Vagina (tissue), 2 donors: ENCODE data around the gene DNMT3A. TPM values are rescaled to one million over a fixed set of nuclear protein-coding genes. Genes with fewer than 3 reads are reported as not detected.

Experiments
- DNase-seq, 2 donors: peaks; one replicate each; pipeline ENCODE4 v3.0.0-alpha.2; 2017; ENCODE audit errors: extremely low spot score in 2 of 2
- H3K27ac ChIP-seq: fragments of 200-600 bp; sonication (generic); one replicate; pipeline ENCODE4 v1.5.1; 2019
- H3K27me3 ChIP-seq: fragments of 200-600 bp; sonication (generic); one replicate; pipeline ENCODE4 v1.5.1; 2019
- H3K36me3 ChIP-seq, 2 donors: fragments of 200-600 bp; sonication (generic); one replicate each; pipeline ENCODE4 v1.5.1; 2017 to 2019
- H3K4me1 ChIP-seq: fragments of 200-600 bp; sonication (generic); one replicate; pipeline ENCODE4 v1.5.1; 2019
- H3K4me3 ChIP-seq, 2 donors: fragments of 200-600 bp; sonication (generic); 1 replicate in 1 of 2; 2 replicates in 1 of 2; pipeline ENCODE4 v1.5.1; 2016 to 2019
- H3K9me3 ChIP-seq: fragments of 200-600 bp; sonication (generic); one replicate; pipeline ENCODE4 v1.5.1; 2019
- POLR2A ChIP-seq, 2 donors: fragments of 450-650 bp; IDR thresholded peaks; one replicate each; pipeline ENCODE4 v1.6.1; 2017; ENCODE audit warnings: antibody characterized with exemption in 2 of 2, mild to moderate bottlenecking in 2 of 2, moderate library complexity in 2 of 2
- POLR2AphosphoS5 ChIP-seq, 2 donors: sonication (generic); formaldehyde crosslinking; IDR thresholded peaks; one replicate each; pipeline ENCODE4 v1.9.0; 2017; ENCODE audit warnings: antibody characterized with exemption in 2 of 2, mild to moderate bottlenecking in 2 of 2, low read depth in 1 of 2; ENCODE audit not compliant: insufficient read depth in 1 of 2
- intact Hi-C: fragments of 100-400 bp; cut with DNase I; formaldehyde crosslinking; loops from one replicate; pipeline ENCODE4 v1.15.1; 2023
- total RNA-seq: library from RNA; depleted of rRNA; stranded (reverse); fragments of >200 nt; gene quantifications from one replicate; pipeline ENCODE4 v1.2.3, GENCODE V29; 2016
- TF ChIP-seq, protein P1 (sequence below), 3 experiments: fragments of 450-650 bp in 2 of 3; fragments of 200-600 bp in 1 of 3; sonication (generic) in 1 of 3; IDR thresholded peaks; one replicate each; pipeline ENCODE4 v1.5.1; 2017 to 2019; ENCODE audit warnings: antibody characterized with exemption in 3 of 3, mild to moderate bottlenecking in 2 of 3, moderate library complexity in 2 of 3

The DNMT3A gene
- total RNA-seq, 1 donor from 2014 or later, result 28.0 TPM

DNA sequence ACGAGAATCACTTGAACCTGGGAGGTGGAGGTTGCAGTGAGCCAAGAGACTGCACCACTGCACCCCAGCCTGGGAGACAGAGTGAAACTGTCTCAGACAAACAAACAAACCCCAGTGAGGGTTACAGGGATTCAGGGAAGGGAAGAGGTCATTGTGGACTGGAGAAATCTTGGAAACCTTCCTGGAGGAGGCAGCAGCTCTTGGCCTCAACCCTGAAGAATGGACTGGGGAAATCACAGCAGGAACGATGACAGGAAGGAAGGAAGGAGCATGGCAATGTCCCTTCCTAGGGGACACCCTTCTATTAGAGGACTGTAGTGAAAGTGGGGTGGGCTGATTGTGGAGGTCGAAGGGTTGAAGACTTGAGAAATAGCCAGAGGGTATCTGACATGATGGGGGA is 72.5 kb downstream of the DNMT3A start:
- H3K36me3 ChIP-seq, result peaks cover 0 to 26% of the 10 kb centered on the region in 2 donors

DNA sequence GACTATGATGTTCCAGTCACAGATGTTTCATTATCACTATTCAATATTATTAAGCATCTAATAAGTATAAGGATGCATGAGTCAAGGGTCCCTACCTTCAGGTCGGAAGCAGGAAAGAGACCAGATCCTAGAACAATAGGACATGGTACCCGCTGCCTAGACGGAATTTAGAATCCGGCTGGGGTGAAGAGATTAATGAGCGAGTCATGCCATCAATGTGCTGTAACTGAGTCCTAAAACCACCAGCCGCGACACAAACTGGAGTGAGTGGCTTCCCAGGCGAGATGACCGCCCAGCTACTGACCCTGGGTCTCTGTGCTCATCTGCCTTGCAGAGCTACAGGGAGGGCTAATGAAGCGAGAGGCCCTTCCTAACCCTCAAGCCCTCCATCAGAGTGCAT is 73.6 kb downstream of the DNMT3A start:
- DNase-seq, result no peak
- TF ChIP-seq, protein P1, sequence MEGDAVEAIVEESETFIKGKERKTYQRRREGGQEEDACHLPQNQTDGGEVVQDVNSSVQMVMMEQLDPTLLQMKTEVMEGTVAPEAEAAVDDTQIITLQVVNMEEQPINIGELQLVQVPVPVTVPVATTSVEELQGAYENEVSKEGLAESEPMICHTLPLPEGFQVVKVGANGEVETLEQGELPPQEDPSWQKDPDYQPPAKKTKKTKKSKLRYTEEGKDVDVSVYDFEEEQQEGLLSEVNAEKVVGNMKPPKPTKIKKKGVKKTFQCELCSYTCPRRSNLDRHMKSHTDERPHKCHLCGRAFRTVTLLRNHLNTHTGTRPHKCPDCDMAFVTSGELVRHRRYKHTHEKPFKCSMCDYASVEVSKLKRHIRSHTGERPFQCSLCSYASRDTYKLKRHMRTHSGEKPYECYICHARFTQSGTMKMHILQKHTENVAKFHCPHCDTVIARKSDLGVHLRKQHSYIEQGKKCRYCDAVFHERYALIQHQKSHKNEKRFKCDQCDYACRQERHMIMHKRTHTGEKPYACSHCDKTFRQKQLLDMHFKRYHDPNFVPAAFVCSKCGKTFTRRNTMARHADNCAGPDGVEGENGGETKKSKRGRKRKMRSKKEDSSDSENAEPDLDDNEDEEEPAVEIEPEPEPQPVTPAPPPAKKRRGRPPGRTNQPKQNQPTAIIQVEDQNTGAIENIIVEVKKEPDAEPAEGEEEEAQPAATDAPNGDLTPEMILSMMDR (IDR thresholded peaks at IDR 0.05), result no peak
- no peak for TF ChIP-seq POLR2A (IDR thresholded peaks at IDR 0.05)
- no peak for TF ChIP-seq POLR2AphosphoS5 (IDR thresholded peaks at IDR 0.05; ENCODE audit: insufficient read depth in 1 of 2, low read depth in 1 of 2)
- H3K9me3 ChIP-seq, result no peaks in the 10 kb centered on the region
- no peak overlapping the region for H3K27ac ChIP-seq
- H3K4me3 ChIP-seq, result no peak overlapping the region
- intact Hi-C loops, result no loop called here
- H3K27me3 ChIP-seq, result no peaks in the 10 kb centered on the region
- peaks cover 6% of the 10 kb centered on the region for H3K4me1 ChIP-seq
- peaks cover 0 to 26% of the 10 kb centered on the region in 2 donors for H3K36me3 ChIP-seq

More for the DNA sequence above, 72.5 kb downstream of the DNMT3A start:
- no peak for DNase-seq
- no peaks in the 10 kb centered on the region for H3K27me3 ChIP-seq
- H3K4me1 ChIP-seq, result peaks cover 7% of the 10 kb centered on the region
- intact Hi-C loops, result no loop called here
- H3K4me3 ChIP-seq, result no peak overlapping the region
- H3K9me3 ChIP-seq, result no peaks in the 10 kb centered on the region
- TF ChIP-seq, protein P1 (IDR thresholded peaks at IDR 0.05), result no peak
- TF ChIP-seq POLR2A (IDR thresholded peaks at IDR 0.05) (no peak), POLR2AphosphoS5 (IDR thresholded peaks at IDR 0.05; ENCODE audit: insufficient read depth in 1 of 2, low read depth in 1 of 2) (no peak)
- no peak overlapping the region for H3K27ac ChIP-seq

DNA sequence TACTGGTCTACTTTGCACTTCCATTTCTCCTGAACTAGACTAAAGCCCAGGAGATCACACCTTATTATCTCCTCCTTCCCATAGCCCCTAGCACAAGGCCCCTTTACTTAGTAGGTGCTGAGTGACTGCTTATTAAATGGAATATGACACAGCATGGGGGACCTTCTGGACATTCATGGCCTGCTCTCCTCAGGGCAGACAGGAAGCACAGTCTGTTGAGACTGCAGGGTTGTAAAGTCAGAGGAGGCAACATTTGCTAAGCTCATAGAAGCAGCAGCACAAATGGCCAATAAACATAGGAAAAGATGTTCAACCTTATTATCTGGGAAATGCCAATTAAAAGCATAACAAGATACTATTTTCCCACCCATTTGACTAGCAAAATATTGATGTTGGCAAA is 75.3 kb downstream of the DNMT3A start:
- intact Hi-C loops, result no loop called here

DNA sequence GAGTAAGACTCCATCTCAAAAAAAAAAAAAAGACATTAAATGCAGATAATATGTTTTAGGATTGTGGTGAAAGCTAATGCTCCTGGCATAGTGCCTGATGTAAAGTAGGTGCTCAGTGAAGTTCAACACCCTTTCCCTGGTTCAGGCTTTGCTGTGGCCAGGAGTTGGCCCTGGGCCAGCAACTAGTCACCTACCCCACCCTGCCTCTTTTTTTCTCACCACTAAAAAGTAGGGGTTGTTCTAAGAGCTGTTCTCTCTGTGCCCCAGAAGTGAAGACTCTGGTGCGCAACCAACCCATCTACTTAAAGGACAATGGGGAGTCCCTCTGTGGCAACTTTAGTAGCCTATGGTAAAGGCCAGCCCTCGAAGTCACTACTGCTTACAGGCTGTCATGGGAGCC is 75.9 kb downstream of the DNMT3A start:
- H3K27ac ChIP-seq, result peak overlapping the region; percentile 19
- no peaks in the 10 kb centered on the region for H3K27me3 ChIP-seq
- no peak for DNase-seq
- H3K36me3 ChIP-seq, result peaks cover 0 to 12% of the 10 kb centered on the region in 2 donors
- H3K9me3 ChIP-seq, result no peaks in the 10 kb centered on the region
- intact Hi-C loops, result no loop called here
- no peak for TF ChIP-seq POLR2AphosphoS5 (IDR thresholded peaks at IDR 0.05; ENCODE audit: insufficient read depth in 1 of 2, low read depth in 1 of 2)
- TF ChIP-seq, protein P1 (IDR thresholded peaks at IDR 0.05), result no peak
- no peak for TF ChIP-seq POLR2A (IDR thresholded peaks at IDR 0.05)
- H3K4me1 ChIP-seq, result peaks cover 9% of the 10 kb centered on the region
- H3K4me3 ChIP-seq, result no peak overlapping the region

More for the DNA sequence above, 75.3 kb downstream of the DNMT3A start:
- H3K27me3 ChIP-seq, result no peaks in the 10 kb centered on the region
- no peak overlapping the region for H3K4me3 ChIP-seq
- H3K4me1 ChIP-seq, result peaks cover 9% of the 10 kb centered on the region
- TF ChIP-seq POLR2A (IDR thresholded peaks at IDR 0.05) (no peak), POLR2AphosphoS5 (IDR thresholded peaks at IDR 0.05; ENCODE audit: insufficient read depth in 1 of 2, low read depth in 1 of 2) (no peak)
- TF ChIP-seq, protein P1 (IDR thresholded peaks at IDR 0.05), result no peak
- no peak overlapping the region for H3K27ac ChIP-seq
- H3K9me3 ChIP-seq, result no peaks in the 10 kb centered on the region
- peaks cover 0 to 18% of the 10 kb centered on the region in 2 donors for H3K36me3 ChIP-seq
- no peak for DNase-seq

DNA sequence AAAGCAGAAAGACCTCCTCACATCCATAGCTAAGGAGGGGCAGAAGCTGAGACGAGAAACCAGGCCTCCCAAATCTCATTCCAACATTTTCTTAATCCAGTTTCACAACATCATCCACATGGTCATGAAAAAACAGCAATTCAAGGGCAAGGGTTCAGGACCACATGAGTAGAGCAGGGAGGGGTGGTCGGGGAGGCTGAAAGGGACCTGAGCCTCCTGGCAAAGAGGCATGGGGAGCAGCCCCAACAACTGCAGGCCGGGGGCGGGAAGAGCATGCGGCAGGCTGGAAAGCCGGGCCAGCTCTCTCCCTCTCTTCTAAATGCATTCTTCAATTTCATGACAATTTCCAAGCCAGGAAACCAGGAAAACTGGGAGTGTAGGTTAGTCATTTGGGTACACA is 76.7 kb downstream of the DNMT3A start:
- Histone ChIP-seq H3K27me3 (no peaks in the 10 kb centered on the region), H3K9me3 (no peaks in the 10 kb centered on the region), H3K4me1 (peaks cover 9% of the 10 kb centered on the region), H3K27ac (peak overlapping the region; percentile 19), H3K36me3 (peaks cover 0 to 14% of the 10 kb centered on the region in 2 donors), H3K4me3 (no peak overlapping the region)
- no peak for DNase-seq
- no peak for TF ChIP-seq POLR2A (IDR thresholded peaks at IDR 0.05)
- TF ChIP-seq POLR2AphosphoS5 (IDR thresholded peaks at IDR 0.05; ENCODE audit: insufficient read depth in 1 of 2, low read depth in 1 of 2), result no peak
- TF ChIP-seq, protein P1 (IDR thresholded peaks at IDR 0.05), result no peak
- intact Hi-C loops, result no loop called here
